PC-9 (cell line): ENCODE measurements around the gene LGI1.

Experiments
- CTCF ChIP-seq: fragments of 200-600 bp; sonication (generic); conservative IDR thresholded peaks from 2 replicates; pipeline ENCODE4 v1.6.1; 2017; ENCODE audit warnings: mixed run types, antibody characterized with exemption, mild to moderate bottlenecking, moderate library complexity
- EZH2 ChIP-seq: fragments of 200-600 bp; sonication (generic); IDR thresholded peaks from 2 replicates; pipeline ENCODE4 v1.8.0; 2017; ENCODE audit warnings: antibody characterized with exemption, low read depth

GRCh38 chr10:93771354-93771753 is 13.6 kb downstream of the LGI1 start:
- TF ChIP-seq CTCF (no peak), EZH2 (no peak)
